A549 (cell line): Measurements from ENCODE around the gene ATP5F1C. TPM values are rescaled to one million over a fixed set of nuclear protein-coding genes. Genes with fewer than 3 reads are reported as not detected.

Experiments used
- ATAC-seq, 2 experiments: fragments of 200-7000 bp in 1 of 2; fragments of >200 bp in 1 of 2; cut with Nextera tagmentation in 1 of 2; cut with Tn5 transposase in 1 of 2; 3 replicates each; pipeline versions ENCODE4 v1.8.0 to v1.9.1; 2018 to 2020; ENCODE audit warnings: mild to moderate bottlenecking in 1 of 2, moderate library complexity in 1 of 2
- CTCF ChIA-PET: fragments of 300-600 bp; sonication (Branson Sonifier 250); formaldehyde crosslinking; extraction: SDS; loops from one replicate; lab custom pipeline; 2021; ENCODE audit warnings: antibody characterized with exemption, inconsistent platforms; lab: Yijun Ruan, JAX
- POLR2A ChIA-PET: fragments of 350-600 bp; formaldehyde crosslinking; extraction: SDS; loops from one replicate; lab custom pipeline; 2021; ENCODE audit warnings: antibody characterized with exemption, inconsistent platforms; lab: Yijun Ruan, JAX
- DNase-seq, 2 experiments: peaks; one replicate each; pipeline versions ENCODE4 v3.0.0 to v3.0.0-alpha.2; 2011 to 2016; ENCODE audit warnings: low read depth in 1 of 2, low spot score in 1 of 2
- FAIRE-seq: peaks from 2 replicates; lab custom pipeline; 2011; peaks lifted over from hg19 to GRCh38; lab: Jason Lieb, UNC
- H3K27ac ChIP-seq, 2 experiments: fragments of >200 bp; sonication (Bioruptor Twin); formaldehyde crosslinking; 3 replicates each; pipeline ENCODE4 v1.5.1; 2016 to 2017
- H3K4me1 ChIP-seq: fragments of >200 bp; sonication (Bioruptor Twin); formaldehyde crosslinking; 3 replicates; pipeline ENCODE4 v1.6.1; 2016
- H3K4me2 ChIP-seq: fragments of >200 bp; sonication (Bioruptor Twin); formaldehyde crosslinking; 3 replicates; pipeline ENCODE4 v1.6.1; 2016
- H3K4me3 ChIP-seq: fragments of >200 bp; sonication (Bioruptor Twin); formaldehyde crosslinking; 3 replicates; pipeline ENCODE4 v1.5.1; 2016
- H3K9me3 ChIP-seq: fragments of >200 bp; sonication (Bioruptor Twin); formaldehyde crosslinking; 3 replicates; pipeline ENCODE4 v1.6.1; 2016
- CBX8 ChIP-seq: fragments of 200-600 bp; sonication (generic); IDR thresholded peaks from 2 replicates; pipeline ENCODE4 v1.6.1; 2016
- FOSB ChIP-seq: fragments of 250-450 bp; sonication (Bioruptor Pico); IDR thresholded peaks from 2 replicates; pipeline ENCODE4 v1.5.0; 2020; ENCODE audit warnings: mild to moderate bottlenecking, moderate library complexity
- FOSL2 ChIP-seq, 2 experiments: fragments of 450-650 bp in 1 of 2; fragments of >200 bp in 1 of 2; sonication (Bioruptor Twin) in 1 of 2; formaldehyde crosslinking; IDR thresholded peaks; 2 replicates each; pipeline versions ENCODE4 v1.5.0 to v1.6.1; 2016 to 2020; ENCODE audit warnings: mild to moderate bottlenecking in 1 of 2, moderate library complexity in 1 of 2
- GATA3 ChIP-seq: IDR thresholded peaks from 2 replicates; pipeline ENCODE4 v1.6.1; 2012; ENCODE audit warnings: borderline replicate concordance
- HDAC2 ChIP-seq: fragments of 200-600 bp; sonication (generic); IDR thresholded peaks from 2 replicates; pipeline ENCODE4 v1.6.1; 2016
- HEYL ChIP-seq: fragments of 250-450 bp; sonication (Bioruptor Pico); IDR thresholded peaks from 2 replicates; pipeline ENCODE4 v1.8.0; 2021; ENCODE audit warnings: mild to moderate bottlenecking, moderate library complexity
- JUN ChIP-seq, 2 experiments: fragments of >200 bp; sonication (Bioruptor Twin); formaldehyde crosslinking; IDR thresholded peaks; 2 replicates in 1 of 2; 3 replicates in 1 of 2; pipeline ENCODE4 v1.6.1; 2016 to 2017
- KDM1A ChIP-seq: fragments of 200-600 bp; sonication (generic); IDR thresholded peaks from 2 replicates; pipeline ENCODE4 v1.6.1; 2016; ENCODE audit warnings: low read depth, mild to moderate bottlenecking
- MYC ChIP-seq: IDR thresholded peaks from 2 replicates; pipeline ENCODE4 v1.6.1; 2012; ENCODE audit warnings: mild to moderate bottlenecking, inconsistent platforms, low read length, improper control_type of control experiment, borderline replicate concordance
- NPAS2 ChIP-seq: fragments of 250-450 bp; sonication (Bioruptor Pico); IDR thresholded peaks from 2 replicates; pipeline ENCODE4 v1.8.0; 2022; ENCODE audit warnings: mild to moderate bottlenecking, moderate library complexity, borderline replicate concordance
- NR3C1 ChIP-seq: fragments of >200 bp; sonication (Bioruptor Twin); formaldehyde crosslinking; IDR thresholded peaks from 3 replicates; pipeline ENCODE4 v1.6.1; 2017
- PHF8 ChIP-seq: fragments of 200-600 bp; sonication (generic); IDR thresholded peaks from 2 replicates; pipeline ENCODE4 v1.6.1; 2016; ENCODE audit warnings: low read depth, mild to moderate bottlenecking, antibody characterized with exemption, moderate library complexity, borderline replicate concordance
- SMC3 ChIP-seq: fragments of >200 bp; sonication (Bioruptor Twin); formaldehyde crosslinking; IDR thresholded peaks from 3 replicates; pipeline ENCODE4 v1.6.1; 2018; ENCODE audit warnings: inconsistent platforms
- SREBF2 ChIP-seq: fragments of 450-650 bp; IDR thresholded peaks from 2 replicates; pipeline ENCODE4 v1.6.1; 2014; ENCODE audit warnings: mild to moderate bottlenecking, moderate library complexity
- ZC3H11A ChIP-seq: fragments of 450-650 bp; IDR thresholded peaks from 2 replicates; pipeline ENCODE4 v1.6.1; 2014; ENCODE audit warnings: antibody characterized with exemption, mild to moderate bottlenecking
- WGBS: methylation state at CpG from one replicate; pipeline ENCODE4 v1.1.6; 2017; ENCODE audit errors: missing lambda C conversion rate; 5-methylcytosine and 5-hydroxymethylcytosine counted together
- polyA plus RNA-seq, 4 experiments: library from polyadenylated mRNA; depleted of rRNA in 3 of 4; stranded (reverse); fragments of >200 nt; fragmentation: RNase III in 1 of 4; extraction: RNeasy Plus Mini Kit Qiagen cat#74134 plus additional on column Dnase treatment in 1 of 4; gene quantifications; 2 replicates in 3 of 4; 3 replicates in 1 of 4; pipeline ENCODE4 v1.2.3, GENCODE V29; 2011 to 2017
- TF ChIP-seq, protein P1 (sequence below): fragments of 450-650 bp; IDR thresholded peaks from 2 replicates; pipeline ENCODE4 v1.6.1; 2014; ENCODE audit warnings: antibody characterized with exemption
- TF ChIP-seq, protein P2 (sequence below): IDR thresholded peaks from 2 replicates; pipeline ENCODE4 v1.6.1; 2012
- TF ChIP-seq, protein P3 (sequence below): fragments of >200 bp; sonication (Bioruptor Twin); formaldehyde crosslinking; IDR thresholded peaks from 3 replicates; pipeline ENCODE4 v1.6.1; 2016
- TF ChIP-seq, protein P4 (sequence below): fragments of >200 bp; sonication (Bioruptor Twin); formaldehyde crosslinking; IDR thresholded peaks from 3 replicates; pipeline ENCODE4 v1.5.1; 2016
- TF ChIP-seq, protein P5 (sequence below): IDR thresholded peaks from 2 replicates; pipeline ENCODE4 v1.6.1; 2012; ENCODE audit warnings: low read depth, borderline replicate concordance

ATP5F1C gene
- polyA plus RNA-seq, 2 of the 4 experiments (the other 2 are of a cell fraction): 447 to 532 TPM

DNA sequence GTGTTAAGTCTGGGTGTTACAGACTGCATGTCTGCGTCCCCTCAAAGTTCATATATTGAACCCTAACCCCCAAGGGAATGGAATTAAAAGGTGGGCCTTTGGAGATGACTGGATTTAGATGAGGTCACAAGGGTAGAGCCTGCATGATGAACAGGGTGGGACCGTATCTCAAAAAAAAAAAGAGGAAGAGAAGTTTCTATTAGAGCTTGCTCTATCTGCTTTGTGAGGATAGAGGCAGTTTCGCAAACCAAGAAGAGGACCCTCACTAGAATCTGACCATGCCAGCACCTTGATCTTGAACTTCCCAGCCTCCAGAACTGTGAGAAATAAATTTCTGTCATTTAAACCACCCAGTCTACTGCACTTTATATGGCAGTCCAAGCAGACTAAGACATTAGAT lies 1.5 kb upstream of the ATP5F1C start:
- DNase-seq: no peak
- TF ChIP-seq KDM1A (no peak), ZC3H11A (no peak), HEYL (CRISPR knock-in tag) (no peak), SMC3 (no peak), CBX8 (no peak), NR3C1 (no peak), HDAC2 (no peak)
- TF ChIP-seq, protein P1, sequence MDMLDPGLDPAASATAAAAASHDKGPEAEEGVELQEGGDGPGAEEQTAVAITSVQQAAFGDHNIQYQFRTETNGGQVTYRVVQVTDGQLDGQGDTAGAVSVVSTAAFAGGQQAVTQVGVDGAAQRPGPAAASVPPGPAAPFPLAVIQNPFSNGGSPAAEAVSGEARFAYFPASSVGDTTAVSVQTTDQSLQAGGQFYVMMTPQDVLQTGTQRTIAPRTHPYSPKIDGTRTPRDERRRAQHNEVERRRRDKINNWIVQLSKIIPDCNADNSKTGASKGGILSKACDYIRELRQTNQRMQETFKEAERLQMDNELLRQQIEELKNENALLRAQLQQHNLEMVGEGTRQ: no peak
- TF ChIP-seq, protein P2, sequence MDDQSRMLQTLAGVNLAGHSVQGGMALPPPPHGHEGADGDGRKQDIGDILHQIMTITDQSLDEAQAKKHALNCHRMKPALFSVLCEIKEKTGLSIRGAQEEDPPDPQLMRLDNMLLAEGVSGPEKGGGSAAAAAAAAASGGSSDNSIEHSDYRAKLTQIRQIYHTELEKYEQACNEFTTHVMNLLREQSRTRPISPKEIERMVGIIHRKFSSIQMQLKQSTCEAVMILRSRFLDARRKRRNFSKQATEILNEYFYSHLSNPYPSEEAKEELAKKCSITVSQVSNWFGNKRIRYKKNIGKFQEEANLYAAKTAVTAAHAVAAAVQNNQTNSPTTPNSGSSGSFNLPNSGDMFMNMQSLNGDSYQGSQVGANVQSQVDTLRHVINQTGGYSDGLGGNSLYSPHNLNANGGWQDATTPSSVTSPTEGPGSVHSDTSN: no peak
- Histone ChIP-seq H3K4me2 (peak overlapping the region; percentile 85), H3K27ac (no peak overlapping the region), H3K4me1 (peaks cover 19% of the 10 kb centered on the region), H3K9me3 (no peaks in the 10 kb centered on the region), H3K4me3 (peak overlapping the region; percentile 99)
- FAIRE-seq: no peak
- CTCF ChIA-PET: no interaction called here
- 88% methylated on average over 3 of the region's 3 CpGs for WGBS
- ATAC-seq: no peak
- POLR2A ChIA-PET: no interaction called here

DNA sequence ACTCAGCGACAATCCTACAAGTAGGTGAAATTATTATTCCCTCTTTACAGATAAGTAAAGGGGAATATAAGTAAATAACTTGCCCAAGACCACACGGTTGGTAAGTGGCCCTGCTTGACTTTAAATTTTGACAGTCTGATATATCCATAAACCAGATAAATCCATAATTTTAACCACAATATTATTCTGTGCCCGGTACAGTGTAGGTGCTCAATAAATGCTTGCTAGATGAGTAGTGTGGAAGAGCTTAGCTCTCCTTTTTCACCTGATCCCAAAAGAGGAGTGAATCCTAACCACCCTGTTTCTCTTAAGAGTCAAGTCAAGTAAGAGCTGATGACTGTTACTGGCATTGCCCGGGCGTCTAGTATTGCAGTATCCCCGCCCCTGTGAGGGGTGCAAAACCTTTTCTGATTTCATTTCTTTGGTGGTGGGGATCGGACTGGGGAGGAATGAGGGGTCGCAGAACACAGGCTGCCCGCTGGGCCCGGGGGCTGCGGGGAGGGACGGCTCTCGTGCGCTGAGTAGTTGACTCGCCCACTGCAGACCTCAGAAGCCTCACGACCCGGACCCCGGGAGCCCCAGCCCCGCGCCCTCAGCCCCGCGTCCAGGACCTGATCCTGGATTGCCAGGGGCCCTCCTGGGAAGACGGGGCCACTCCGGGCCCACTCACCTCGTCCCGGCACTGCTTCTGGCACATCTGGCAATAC lies 674 bp upstream of the ATP5F1C start:
- POLR2A ChIA-PET: interaction anchor here (0.6 to 2.1 kb wide), 11 partner anchors 10 to 87 kb away, joined by 3 to 30 read pairs (median 4); partner anchors contain the start of gene TAF3
- CTCF ChIA-PET: interaction anchor here (0.7 to 1.2 kb wide), 4 partner anchors 11 to 100 kb away, joined by 3 to 6 read pairs (median 3); no protein-coding TSS in a partner anchor
- no peak for FAIRE-seq
- WGBS: 1% methylated on average over 10 of the region's 26 CpGs
- H3K4me1 ChIP-seq: peaks cover 19% of the 10 kb centered on the region
- peak overlapping the region; percentile 85 for H3K4me2 ChIP-seq
- peak in 1 of 2 experiments; percentile 33 for DNase-seq
- TF ChIP-seq MYC (no peak), PHF8 (peak; percentile 27)
- no peaks in the 10 kb centered on the region for H3K9me3 ChIP-seq
- H3K4me3 ChIP-seq: peak overlapping the region; percentile 99
- peak overlapping the region; percentile 94 to 97 for H3K27ac ChIP-seq
- peak; percentile 54 to 60 for ATAC-seq

DNA sequence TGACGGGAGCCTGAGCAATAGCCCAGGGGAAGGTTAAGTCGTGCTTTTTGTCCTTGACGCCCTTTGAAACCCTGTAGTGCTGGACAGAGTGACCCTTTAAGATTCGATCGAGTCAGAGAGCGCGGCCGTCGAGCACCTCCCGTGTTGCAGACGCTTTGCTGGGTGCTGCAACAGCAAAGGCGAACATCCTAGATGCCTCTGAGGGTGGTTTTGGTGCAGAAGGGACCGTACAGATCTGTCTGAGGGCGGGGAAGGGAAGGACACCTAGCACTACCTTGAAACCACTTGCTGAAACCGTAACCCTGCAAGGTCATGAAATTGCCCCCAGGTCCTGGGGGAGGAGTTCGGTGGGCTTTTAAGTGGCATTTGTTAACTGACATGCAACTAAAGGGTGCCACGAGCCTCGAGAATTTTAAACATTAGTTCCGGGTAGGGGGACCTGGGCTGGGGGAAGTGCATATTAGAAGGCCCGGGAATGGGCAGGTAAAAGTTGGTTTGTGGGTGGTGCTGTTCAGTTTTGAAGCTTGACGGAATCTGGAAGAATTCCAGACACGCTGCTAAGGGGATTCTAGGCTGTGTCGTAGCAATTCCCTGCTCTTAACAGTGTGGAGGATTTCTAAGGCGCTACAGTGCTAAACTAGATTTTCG lies 786 bp downstream of the ATP5F1C start:
- H3K4me1 ChIP-seq: peaks cover 19% of the 10 kb centered on the region
- 6% methylated on average over 21 of the region's 25 CpGs for WGBS
- H3K4me2 ChIP-seq: peak overlapping the region; percentile 80
- H3K4me3 ChIP-seq: peak overlapping the region; percentile 99
- no peak for FAIRE-seq
- no peak for DNase-seq
- ATAC-seq: peak; percentile 44 to 46; a peak in 5 of 6 replicates
- no peaks in the 10 kb centered on the region for H3K9me3 ChIP-seq
- ChIA-PET CTCF (interaction anchor here (1.0 to 1.1 kb wide), 3 partner anchors 9 to 102 kb away, joined by 3 to 6 read pairs (median 3); no protein-coding TSS in a partner anchor), POLR2A (interaction anchor here (1.0 to 2.1 kb wide), 7 partner anchors 9 to 88 kb away, joined by 3 to 30 read pairs (median 5); partner anchors contain the start of gene TAF3)
- TF ChIP-seq, protein P3, sequence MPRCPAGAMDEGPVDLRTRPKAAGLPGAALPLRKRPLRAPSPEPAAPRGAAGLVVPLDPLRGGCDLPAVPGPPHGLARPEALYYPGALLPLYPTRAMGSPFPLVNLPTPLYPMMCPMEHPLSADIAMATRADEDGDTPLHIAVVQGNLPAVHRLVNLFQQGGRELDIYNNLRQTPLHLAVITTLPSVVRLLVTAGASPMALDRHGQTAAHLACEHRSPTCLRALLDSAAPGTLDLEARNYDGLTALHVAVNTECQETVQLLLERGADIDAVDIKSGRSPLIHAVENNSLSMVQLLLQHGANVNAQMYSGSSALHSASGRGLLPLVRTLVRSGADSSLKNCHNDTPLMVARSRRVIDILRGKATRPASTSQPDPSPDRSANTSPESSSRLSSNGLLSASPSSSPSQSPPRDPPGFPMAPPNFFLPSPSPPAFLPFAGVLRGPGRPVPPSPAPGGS: no peak
- TF ChIP-seq MYC: no peak
- peak overlapping the region; percentile 94 to 97 for H3K27ac ChIP-seq

DNA sequence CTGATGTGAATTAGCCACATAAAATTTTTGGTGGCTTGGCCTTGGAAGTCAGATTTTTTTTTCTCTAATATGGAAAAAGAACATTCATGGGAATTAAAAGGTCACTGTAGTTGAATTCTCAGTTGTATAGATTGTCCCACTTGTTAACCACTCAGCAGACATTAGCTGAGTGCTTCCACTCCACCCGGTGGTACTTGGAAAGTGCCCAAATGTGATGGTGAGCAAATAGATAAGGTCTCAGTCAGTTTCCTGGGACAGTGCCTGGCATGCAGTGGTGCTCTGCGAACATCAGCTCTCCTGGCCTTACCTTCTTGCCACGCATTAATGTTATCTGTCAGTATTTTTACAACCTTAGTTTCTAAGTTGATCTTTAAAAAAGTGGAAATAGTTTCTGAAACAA lies 1.4 kb downstream of the ATP5F1C start:
- Histone ChIP-seq H3K4me1 (peaks cover 19% of the 10 kb centered on the region), H3K4me3 (peak overlapping the region; percentile 99), H3K27ac (peak overlapping the region in 1 of 2 experiments; percentile 94; a peak in 1 of 6 replicates), H3K4me2 (peak overlapping the region; percentile 80)
- FAIRE-seq (no peak), DNase-seq (no peak), ATAC-seq (no peak)
- WGBS: 28% methylated on average over 3 of the region's 3 CpGs
- ChIA-PET CTCF (interaction anchor here (1.0 kb wide), 1 partner anchor 102 kb away, joined by 3 read pairs; no protein-coding TSS in a partner anchor), POLR2A (interaction anchor here (2.1 kb wide), 2 partner anchors 8 to 29 kb away, joined by 25 to 30 read pairs; partner anchors contain the start of gene TAF3)
- no peak for TF ChIP-seq JUN (IDR thresholded peaks at IDR 0.05)
- no peak for TF ChIP-seq FOSL2 (IDR thresholded peaks at IDR 0.05)
- no peak for TF ChIP-seq FOSL2 (CRISPR knock-in tag; IDR thresholded peaks at IDR 0.05)
- TF ChIP-seq HEYL (CRISPR knock-in tag): no peak
- TF ChIP-seq CBX8: no peak
- TF ChIP-seq, protein P4, sequence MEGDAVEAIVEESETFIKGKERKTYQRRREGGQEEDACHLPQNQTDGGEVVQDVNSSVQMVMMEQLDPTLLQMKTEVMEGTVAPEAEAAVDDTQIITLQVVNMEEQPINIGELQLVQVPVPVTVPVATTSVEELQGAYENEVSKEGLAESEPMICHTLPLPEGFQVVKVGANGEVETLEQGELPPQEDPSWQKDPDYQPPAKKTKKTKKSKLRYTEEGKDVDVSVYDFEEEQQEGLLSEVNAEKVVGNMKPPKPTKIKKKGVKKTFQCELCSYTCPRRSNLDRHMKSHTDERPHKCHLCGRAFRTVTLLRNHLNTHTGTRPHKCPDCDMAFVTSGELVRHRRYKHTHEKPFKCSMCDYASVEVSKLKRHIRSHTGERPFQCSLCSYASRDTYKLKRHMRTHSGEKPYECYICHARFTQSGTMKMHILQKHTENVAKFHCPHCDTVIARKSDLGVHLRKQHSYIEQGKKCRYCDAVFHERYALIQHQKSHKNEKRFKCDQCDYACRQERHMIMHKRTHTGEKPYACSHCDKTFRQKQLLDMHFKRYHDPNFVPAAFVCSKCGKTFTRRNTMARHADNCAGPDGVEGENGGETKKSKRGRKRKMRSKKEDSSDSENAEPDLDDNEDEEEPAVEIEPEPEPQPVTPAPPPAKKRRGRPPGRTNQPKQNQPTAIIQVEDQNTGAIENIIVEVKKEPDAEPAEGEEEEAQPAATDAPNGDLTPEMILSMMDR: no peak
- TF ChIP-seq FOSB: no peak
- TF ChIP-seq NPAS2 (CRISPR knock-in tag): no peak
- TF ChIP-seq, protein P5, sequence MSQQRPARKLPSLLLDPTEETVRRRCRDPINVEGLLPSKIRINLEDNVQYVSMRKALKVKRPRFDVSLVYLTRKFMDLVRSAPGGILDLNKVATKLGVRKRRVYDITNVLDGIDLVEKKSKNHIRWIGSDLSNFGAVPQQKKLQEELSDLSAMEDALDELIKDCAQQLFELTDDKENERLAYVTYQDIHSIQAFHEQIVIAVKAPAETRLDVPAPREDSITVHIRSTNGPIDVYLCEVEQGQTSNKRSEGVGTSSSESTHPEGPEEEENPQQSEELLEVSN: no peak
- TF ChIP-seq SREBF2: no peak
- no peak for TF ChIP-seq GATA3
- TF ChIP-seq HDAC2: no peak
- TF ChIP-seq, protein P1: no peak
- TF ChIP-seq, all 56 proteins: peak for 0
- no peaks in the 10 kb centered on the region for H3K9me3 ChIP-seq
